Neural crest cell (in vitro differentiated cells): ENCODE results near the gene DUS1L. TPM values are rescaled to one million over a fixed set of nuclear protein-coding genes. Genes with fewer than 3 reads are reported as not detected.

Experiments
- DNase-seq: peaks from one replicate; pipeline ENCODE4 v3.0.0; 2021; ENCODE audit warnings: low read depth, mixed read lengths, low spot score
- H3K27ac Mint-ChIP-seq: one replicate; pipeline ENCODE4 v1.8.0; 2021; ENCODE audit warnings: mild to moderate bottlenecking, mixed read lengths; ENCODE audit not compliant: unreplicated experiment
- H3K27me3 Mint-ChIP-seq: 2 replicates; pipeline ENCODE4 v1.8.0; 2021; ENCODE audit warnings: low read depth, mild to moderate bottlenecking, mixed read lengths
- H3K36me3 Mint-ChIP-seq: 2 replicates; pipeline ENCODE4 v1.8.0; 2021; ENCODE audit warnings: low read depth, mild to moderate bottlenecking, mixed read lengths
- H3K4me1 Mint-ChIP-seq: 2 replicates; pipeline ENCODE4 v1.8.0; 2021; ENCODE audit warnings: mixed read lengths
- H3K4me3 Mint-ChIP-seq: one replicate; pipeline ENCODE4 v1.8.0; 2021; ENCODE audit warnings: mild to moderate bottlenecking, mixed read lengths
- H3K9me3 Mint-ChIP-seq: 2 replicates; pipeline ENCODE4 v1.8.0; 2021; ENCODE audit warnings: mixed read lengths
- total RNA-seq: library from RNA; stranded (reverse); gene quantifications from 2 replicates; pipeline ENCODE4 v1.2.1, GENCODE V29; 2021
- TF ChIP-seq, protein P1 (sequence below): fragments of 200-600 bp; sonication (generic); conservative IDR thresholded peaks from 2 replicates; pipeline ENCODE4 v1.5.0; 2021; ENCODE audit warnings: antibody characterized with exemption, mild to moderate bottlenecking

DUS1L gene
- total RNA-seq, 1 donor from 2014 or later = 131 TPM

DNA sequence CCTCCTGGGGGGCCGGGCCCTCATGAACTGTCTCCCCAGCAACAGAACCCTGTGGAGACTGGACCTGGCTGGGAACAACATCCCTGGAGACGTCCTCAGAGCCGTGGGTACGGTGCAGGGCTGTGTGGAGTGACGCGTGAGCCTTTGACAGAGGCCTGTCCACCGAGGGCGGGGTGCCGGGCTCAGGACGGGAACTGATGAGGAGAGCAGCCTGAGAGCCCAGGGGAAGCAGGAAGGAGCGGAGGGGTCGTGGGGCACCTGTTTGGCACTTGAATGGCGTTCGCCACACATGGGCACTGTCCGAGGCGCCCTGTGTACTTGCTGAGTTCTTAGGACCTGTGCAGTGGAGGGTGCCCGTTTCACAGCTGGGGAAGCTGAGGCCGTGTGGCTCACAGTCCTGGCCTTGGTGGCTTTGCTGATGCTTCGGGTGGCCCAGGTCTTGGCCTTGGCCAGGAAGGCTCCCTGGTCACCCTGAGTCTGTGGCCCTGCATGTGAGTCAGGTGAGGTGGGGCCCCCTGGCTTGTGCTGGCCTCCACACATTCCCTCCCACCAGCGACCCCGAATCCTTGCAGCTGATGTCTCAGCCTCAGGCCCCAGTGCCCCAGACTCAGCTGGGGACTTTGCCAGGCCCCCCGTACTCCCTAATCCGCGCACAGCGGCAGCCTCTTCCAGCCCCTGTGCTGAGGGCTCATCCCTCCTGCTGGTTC is 40.0 kb downstream of the DUS1L start:
- Mint-ChIP-seq H3K4me1 (peaks cover 18% of the 10 kb centered on the region), H3K27me3 (peaks cover 4% of the 10 kb centered on the region), H3K27ac (peak overlapping the region; percentile 62), H3K4me3 (peak overlapping the region; percentile 85), H3K9me3 (no peaks in the 10 kb centered on the region), H3K36me3 (no peaks in the 10 kb centered on the region)
- TF ChIP-seq, protein P1, sequence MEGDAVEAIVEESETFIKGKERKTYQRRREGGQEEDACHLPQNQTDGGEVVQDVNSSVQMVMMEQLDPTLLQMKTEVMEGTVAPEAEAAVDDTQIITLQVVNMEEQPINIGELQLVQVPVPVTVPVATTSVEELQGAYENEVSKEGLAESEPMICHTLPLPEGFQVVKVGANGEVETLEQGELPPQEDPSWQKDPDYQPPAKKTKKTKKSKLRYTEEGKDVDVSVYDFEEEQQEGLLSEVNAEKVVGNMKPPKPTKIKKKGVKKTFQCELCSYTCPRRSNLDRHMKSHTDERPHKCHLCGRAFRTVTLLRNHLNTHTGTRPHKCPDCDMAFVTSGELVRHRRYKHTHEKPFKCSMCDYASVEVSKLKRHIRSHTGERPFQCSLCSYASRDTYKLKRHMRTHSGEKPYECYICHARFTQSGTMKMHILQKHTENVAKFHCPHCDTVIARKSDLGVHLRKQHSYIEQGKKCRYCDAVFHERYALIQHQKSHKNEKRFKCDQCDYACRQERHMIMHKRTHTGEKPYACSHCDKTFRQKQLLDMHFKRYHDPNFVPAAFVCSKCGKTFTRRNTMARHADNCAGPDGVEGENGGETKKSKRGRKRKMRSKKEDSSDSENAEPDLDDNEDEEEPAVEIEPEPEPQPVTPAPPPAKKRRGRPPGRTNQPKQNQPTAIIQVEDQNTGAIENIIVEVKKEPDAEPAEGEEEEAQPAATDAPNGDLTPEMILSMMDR = no peak
- DNase-seq = no peak

DNA sequence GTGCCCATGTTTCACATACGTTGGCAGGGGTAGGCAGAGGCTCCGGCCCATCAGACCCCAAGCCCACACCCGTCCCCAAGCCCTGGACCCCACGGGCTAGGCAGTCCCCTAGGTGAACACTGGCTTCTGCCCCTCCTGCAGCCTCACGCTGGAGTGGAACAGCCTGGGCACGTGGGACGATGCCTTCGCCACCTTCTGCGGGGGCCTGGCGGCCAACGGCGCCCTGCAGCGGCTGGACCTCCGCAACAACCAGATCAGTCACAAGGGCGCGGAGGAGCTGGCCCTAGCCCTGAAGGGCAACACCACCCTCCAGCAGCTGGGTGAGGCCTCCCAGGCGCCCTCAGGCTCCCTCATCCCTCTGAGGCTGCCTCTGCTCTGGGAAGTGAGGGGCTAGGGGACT is 40.7 kb downstream of the DUS1L start:
- no peak overlapping the region for H3K27ac Mint-ChIP-seq
- TF ChIP-seq, protein P1 = no peak
- peak overlapping the region; percentile 85 for H3K4me3 Mint-ChIP-seq
- H3K9me3 Mint-ChIP-seq = no peaks in the 10 kb centered on the region
- no peaks in the 10 kb centered on the region for H3K36me3 Mint-ChIP-seq
- no peak for DNase-seq
- H3K27me3 Mint-ChIP-seq = peaks cover 4% of the 10 kb centered on the region
- peaks cover 18% of the 10 kb centered on the region for H3K4me1 Mint-ChIP-seq

DNA sequence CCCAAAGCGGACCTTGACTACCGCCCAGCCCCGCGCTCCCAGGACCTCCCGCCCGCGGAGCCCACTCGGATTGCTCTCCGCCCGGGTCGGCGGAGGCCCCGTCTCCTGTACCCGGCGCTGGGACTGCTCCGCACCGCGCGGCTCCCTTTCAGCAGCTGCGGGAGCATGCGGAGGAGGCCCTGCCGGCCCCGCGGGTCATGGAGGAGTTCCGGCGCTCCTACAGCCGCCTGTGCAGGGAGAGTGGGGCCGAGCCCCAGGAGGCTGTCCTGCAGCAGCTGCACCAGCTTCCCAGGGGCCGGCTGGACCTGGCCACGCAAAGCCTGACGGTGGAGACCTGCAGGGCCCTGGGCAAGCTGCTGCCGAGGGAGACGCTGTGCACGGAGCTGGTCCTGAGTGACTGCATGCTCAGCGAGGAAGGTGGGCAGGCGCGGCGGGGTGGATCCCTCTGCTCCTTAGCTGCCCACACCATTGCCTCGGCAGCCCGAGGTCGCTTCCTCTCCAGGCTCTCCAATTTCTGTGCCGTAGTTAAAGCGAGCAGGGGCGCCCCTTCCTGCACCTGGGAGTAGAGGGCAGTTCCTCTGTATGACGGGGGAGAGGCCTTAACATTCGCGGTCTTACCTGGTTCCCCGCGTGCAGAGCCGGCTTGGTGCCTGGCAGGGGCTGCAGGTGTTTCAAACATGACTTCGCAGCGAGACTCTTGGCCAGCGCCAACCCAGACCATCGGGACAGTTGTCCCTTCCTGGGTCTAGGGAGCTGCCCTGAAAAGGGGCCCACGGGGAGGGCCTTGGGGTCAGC is 42.0 kb downstream of the DUS1L start:
- no peak for DNase-seq
- peak overlapping the region; percentile 85 for H3K4me3 Mint-ChIP-seq
- no peaks in the 10 kb centered on the region for H3K9me3 Mint-ChIP-seq
- no peak overlapping the region for H3K27ac Mint-ChIP-seq
- TF ChIP-seq, protein P1 = no peak
- peaks cover 18% of the 10 kb centered on the region for H3K4me1 Mint-ChIP-seq
- peaks cover 4% of the 10 kb centered on the region for H3K27me3 Mint-ChIP-seq
- no peaks in the 10 kb centered on the region for H3K36me3 Mint-ChIP-seq

DNA sequence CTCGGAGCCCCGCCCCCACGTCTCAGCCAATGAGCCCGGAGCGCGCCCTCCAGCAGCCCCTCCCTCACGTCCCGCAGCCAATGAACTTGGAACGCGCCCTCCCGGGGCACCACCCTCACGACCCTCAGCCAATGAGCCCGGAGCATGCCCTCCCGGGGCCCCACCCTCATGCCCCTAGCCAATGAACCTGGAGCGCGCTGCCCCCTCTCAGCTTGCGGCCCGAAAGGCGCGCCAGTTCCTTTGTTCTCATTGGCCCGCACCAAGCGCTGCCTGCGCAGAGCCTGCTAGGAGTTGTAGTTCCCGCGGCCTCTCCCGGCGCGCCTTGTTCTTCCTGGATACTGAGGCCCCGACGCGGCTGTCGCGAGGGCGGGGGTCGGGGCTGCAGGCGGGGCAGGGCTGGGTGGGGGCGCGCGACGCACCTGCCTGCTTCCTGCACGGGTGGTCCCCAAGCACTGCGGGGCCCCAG is 42.6 kb downstream of the DUS1L start, which contains the start of gene LRRC45:
TSS of gene LRRC45 (plus strand) at position 325 of the 466 bp plus-strand sequence. CDS start 339 bp downstream, outside the sequence.
- Mint-ChIP-seq H3K4me3 (peak within 1 kb of the TSS; percentile 97), H3K27ac (peak within 1 kb of the TSS; percentile 84), H3K27me3 (peaks cover 6% of the 10 kb centered on the region), H3K9me3 (no peaks in the 10 kb centered on the region), H3K36me3 (no peaks in the 10 kb centered on the region), H3K4me1 (peaks cover 18% of the 10 kb centered on the region)
- TF ChIP-seq, protein P1 = no peak
- peak; percentile 99 for DNase-seq

DNA sequence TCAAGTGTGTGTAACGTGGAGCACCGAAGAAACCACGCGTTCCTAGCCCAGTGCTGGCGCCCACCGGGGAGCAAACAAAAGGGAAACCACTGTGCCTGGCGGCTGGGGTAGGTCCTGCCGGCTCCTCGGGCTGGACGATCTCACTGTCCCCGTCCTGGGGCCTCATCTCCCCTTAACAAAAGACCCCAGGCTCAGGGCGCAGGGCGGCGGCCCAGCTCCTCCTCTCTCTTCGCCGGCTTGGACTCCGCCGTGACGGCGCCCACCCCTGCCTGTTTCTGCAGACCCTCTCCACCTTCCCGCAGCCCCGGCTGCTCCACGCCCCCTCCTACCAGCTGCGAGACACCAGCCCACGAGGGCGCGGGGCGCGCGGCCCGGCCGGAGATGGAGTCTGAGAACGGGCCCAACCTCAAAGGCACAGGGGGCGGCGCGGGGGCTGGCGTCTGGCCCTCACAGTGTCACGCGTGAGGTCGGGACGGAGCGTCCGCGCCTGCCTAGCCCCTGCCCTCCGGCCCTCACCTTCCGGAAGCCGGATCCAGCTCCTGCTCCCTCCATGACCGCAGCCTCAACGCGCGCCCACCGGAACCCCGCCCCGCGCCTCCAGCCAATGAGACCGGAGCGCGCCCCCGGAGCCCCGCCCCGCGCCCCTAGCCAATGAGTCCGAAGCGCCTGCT is 43.2 kb downstream of the DUS1L start, which contains the start of gene CENPX:
TSS of gene CENPX (minus strand) at position 569 of the 671 bp plus-strand sequence. CDS start at position 552, 17 bp downstream.
- H3K36me3 Mint-ChIP-seq = no peaks in the 10 kb centered on the region
- peaks cover 6% of the 10 kb centered on the region for H3K27me3 Mint-ChIP-seq
- DNase-seq = peak; percentile 42
- H3K27ac Mint-ChIP-seq = peak within 1 kb of the TSS; percentile 84
- TF ChIP-seq, protein P1 = no peak
- peak within 1 kb of the TSS; percentile 97 for H3K4me3 Mint-ChIP-seq
- H3K9me3 Mint-ChIP-seq = no peaks in the 10 kb centered on the region
- H3K4me1 Mint-ChIP-seq = peaks cover 18% of the 10 kb centered on the region
